IPS-15b (cell line): ENCODE measurements around the gene UNKL.

Source experiments
- H3K27me3 ChIP-seq: one replicate; pipeline ENCODE4 v1.6.1; 2013; ENCODE audit warnings: low read length; ENCODE audit not compliant: control insufficient read depth, insufficient read depth
- H3K36me3 ChIP-seq: one replicate; pipeline ENCODE4 v1.6.1; 2013; ENCODE audit warnings: low read length; ENCODE audit not compliant: control insufficient read depth, insufficient read depth
- H3K4me1 ChIP-seq: one replicate; pipeline ENCODE4 v1.6.1; 2013; ENCODE audit warnings: mild to moderate bottlenecking, low read length; ENCODE audit not compliant: control insufficient read depth, insufficient read depth
- H3K4me3 ChIP-seq: one replicate; pipeline ENCODE4 v1.5.1; 2013; ENCODE audit warnings: low read depth, low read length
- H3K9ac ChIP-seq: one replicate; pipeline ENCODE4 v1.6.1; 2013; ENCODE audit warnings: low read depth, mild to moderate bottlenecking, low read length
- H3K9me3 ChIP-seq: one replicate; pipeline ENCODE4 v1.6.1; 2013; ENCODE audit warnings: mild to moderate bottlenecking, low read length; ENCODE audit not compliant: control insufficient read depth, insufficient read depth

UNKL gene

GRCh38 chr16:1342526-1343427, 71.7 kb downstream of the UNKL start:
- Histone ChIP-seq H3K9me3 (no peaks in the 10 kb centered on the region), H3K4me1 (no peaks in the 10 kb centered on the region), H3K4me3 (peak overlapping the region; percentile 53), H3K9ac (no peak overlapping the region), H3K36me3 (peaks cover under 1% of the 10 kb centered on the region), H3K27me3 (peaks cover 5% of the 10 kb centered on the region)

DNA sequence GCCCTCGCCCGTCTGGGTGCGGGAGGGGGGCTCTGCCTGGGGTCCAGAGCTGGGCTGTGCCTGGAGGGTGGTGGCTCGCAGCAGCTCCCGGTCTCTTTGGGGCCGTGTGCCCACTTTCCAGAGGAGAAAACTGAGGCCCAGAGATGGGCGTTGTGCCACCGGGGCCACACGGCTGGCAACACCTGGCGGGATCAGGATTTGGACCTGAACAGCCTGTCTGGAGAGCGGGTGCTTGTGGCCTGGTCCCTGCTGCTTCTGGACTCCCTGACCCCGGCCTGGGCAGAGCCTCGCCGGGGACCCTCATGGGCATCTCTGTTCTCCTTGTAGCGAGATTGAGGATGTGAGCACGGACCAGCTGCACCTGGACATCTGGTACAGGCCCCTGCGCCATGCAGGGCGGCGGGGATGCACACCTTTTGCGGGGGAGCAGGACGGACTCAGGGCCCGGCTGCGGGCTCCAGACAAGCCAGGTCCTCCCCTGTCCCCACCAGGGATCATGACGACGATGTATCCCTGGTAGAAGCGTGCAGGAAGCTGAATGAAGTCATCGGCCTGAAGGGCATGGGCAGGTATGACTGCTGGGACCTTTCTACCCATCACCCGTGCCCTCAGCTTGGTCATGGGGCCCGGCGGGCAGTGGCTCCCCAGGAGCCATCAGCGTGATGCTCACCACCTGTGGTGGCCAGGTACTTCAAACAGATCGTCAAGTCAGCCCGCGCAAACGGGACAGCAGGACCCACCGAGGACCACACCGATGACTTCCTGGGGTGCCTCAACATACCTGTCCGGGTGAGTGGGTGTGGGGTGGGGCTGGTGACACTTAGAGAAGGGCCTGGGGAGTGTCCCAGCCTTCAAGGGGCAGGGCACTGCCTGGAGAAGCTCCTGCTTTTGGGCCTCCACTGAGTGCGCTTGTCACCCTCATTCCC, 72.7 kb downstream of the UNKL start:
- H3K36me3 ChIP-seq = no peaks in the 10 kb centered on the region
- no peaks in the 10 kb centered on the region for H3K9me3 ChIP-seq
- H3K4me3 ChIP-seq = no peak overlapping the region
- H3K4me1 ChIP-seq = no peaks in the 10 kb centered on the region
- H3K27me3 ChIP-seq = peaks cover 5% of the 10 kb centered on the region
- no peak overlapping the region for H3K9ac ChIP-seq

DNA sequence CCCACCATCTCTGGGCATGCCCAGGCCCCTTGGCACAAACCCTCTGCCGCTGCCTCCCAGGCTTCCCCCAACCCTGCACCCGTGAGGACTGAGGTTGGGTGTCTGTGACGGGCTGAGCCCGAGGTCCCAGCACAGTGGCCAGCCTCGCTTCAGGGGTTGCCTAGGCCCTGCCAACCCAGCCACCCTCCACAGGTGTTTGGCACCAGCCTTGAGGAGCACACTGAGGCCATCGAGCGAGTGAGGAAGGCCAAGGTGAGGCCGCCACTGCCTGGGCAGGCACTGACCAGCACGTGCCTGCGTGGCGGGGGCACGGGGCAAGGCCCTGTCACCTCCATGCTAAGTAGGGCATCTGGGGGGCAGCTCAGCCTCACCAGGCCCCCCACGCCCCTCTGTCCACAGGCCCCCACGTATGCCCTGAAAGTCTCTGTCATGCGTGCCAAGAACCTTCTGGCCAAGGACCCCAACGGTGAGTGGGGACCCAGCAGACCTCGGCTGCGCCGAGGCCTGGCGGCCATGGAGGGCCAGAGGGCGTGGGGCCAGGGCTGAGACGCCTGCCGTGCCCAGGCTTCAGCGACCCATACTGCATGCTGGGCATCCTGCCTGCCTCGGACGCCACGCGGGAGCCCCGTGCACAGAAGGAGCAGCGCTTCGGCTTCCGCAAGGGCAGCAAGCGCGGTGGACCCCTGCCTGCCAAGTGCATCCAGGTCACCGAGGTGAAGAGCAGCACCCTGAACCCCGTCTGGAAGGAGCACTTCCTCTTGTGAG, 73.6 kb downstream of the UNKL start:
- Histone ChIP-seq H3K4me3 (no peak overlapping the region), H3K9ac (no peak overlapping the region), H3K27me3 (peaks cover 10% of the 10 kb centered on the region), H3K4me1 (no peaks in the 10 kb centered on the region), H3K36me3 (no peaks in the 10 kb centered on the region), H3K9me3 (no peaks in the 10 kb centered on the region)

GRCh38 chr16:1338855-1339675, 75.4 kb downstream of the UNKL start:
- Histone ChIP-seq H3K9me3 (no peaks in the 10 kb centered on the region), H3K4me1 (no peaks in the 10 kb centered on the region), H3K36me3 (no peaks in the 10 kb centered on the region), H3K27me3 (peaks cover 27% of the 10 kb centered on the region), H3K9ac (no peak overlapping the region), H3K4me3 (no peak overlapping the region)

- H3K9ac ChIP-seq = no peak overlapping the region
- H3K4me3 ChIP-seq = no peak overlapping the region
- no peaks in the 10 kb centered on the region for H3K36me3 ChIP-seq
- H3K9me3 ChIP-seq = no peaks in the 10 kb centered on the region
- H3K27me3 ChIP-seq = peaks cover 30% of the 10 kb centered on the region
- no peaks in the 10 kb centered on the region for H3K4me1 ChIP-seq
Observed at GRCh38 chr16:1338119-1338730, 76.3 kb downstream of the UNKL start.

GRCh38 chr16:1337486-1337885, 77.0 kb downstream of the UNKL start:
- no peaks in the 10 kb centered on the region for H3K4me1 ChIP-seq

DNA sequence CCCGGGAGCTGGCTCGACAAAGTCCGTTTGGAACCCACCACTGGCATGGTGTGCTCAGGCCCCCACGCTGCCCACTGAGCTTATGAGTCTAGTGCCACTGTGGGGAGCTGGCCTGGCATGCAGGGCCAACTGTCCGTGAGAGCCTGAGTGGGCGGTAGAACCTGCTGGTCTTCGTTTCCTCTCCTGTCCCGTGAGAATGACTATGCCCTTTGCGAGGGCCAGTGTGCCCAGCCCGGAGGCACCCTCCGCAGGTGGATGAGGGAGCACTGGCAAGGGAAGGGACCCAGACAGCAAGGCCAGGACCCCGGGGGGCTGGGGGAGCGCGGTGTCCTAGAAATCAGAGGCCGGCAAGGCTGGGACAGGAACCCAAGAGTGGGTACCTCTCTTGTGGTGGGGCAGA, 77.9 kb downstream of the UNKL start:
- no peaks in the 10 kb centered on the region for H3K4me1 ChIP-seq
- no peaks in the 10 kb centered on the region for H3K9me3 ChIP-seq
- no peaks in the 10 kb centered on the region for H3K36me3 ChIP-seq
- peaks cover 35% of the 10 kb centered on the region for H3K27me3 ChIP-seq
- no peak overlapping the region for H3K9ac ChIP-seq
- H3K4me3 ChIP-seq = no peak overlapping the region

More at GRCh38 chr16:1337486-1337885, 77.0 kb downstream of the UNKL start:
- H3K4me3 ChIP-seq = no peak overlapping the region
- no peaks in the 10 kb centered on the region for H3K9me3 ChIP-seq
- H3K36me3 ChIP-seq = no peaks in the 10 kb centered on the region
- H3K27me3 ChIP-seq = peaks cover 36% of the 10 kb centered on the region
- no peak overlapping the region for H3K9ac ChIP-seq

GRCh38 chr16:1335996-1336395, 78.5 kb downstream of the UNKL start:
- H3K9ac ChIP-seq = no peak overlapping the region
- no peaks in the 10 kb centered on the region for H3K9me3 ChIP-seq
- H3K4me3 ChIP-seq = no peak overlapping the region
- H3K4me1 ChIP-seq = no peaks in the 10 kb centered on the region
- no peaks in the 10 kb centered on the region for H3K36me3 ChIP-seq
- peaks cover 35% of the 10 kb centered on the region for H3K27me3 ChIP-seq

DNA sequence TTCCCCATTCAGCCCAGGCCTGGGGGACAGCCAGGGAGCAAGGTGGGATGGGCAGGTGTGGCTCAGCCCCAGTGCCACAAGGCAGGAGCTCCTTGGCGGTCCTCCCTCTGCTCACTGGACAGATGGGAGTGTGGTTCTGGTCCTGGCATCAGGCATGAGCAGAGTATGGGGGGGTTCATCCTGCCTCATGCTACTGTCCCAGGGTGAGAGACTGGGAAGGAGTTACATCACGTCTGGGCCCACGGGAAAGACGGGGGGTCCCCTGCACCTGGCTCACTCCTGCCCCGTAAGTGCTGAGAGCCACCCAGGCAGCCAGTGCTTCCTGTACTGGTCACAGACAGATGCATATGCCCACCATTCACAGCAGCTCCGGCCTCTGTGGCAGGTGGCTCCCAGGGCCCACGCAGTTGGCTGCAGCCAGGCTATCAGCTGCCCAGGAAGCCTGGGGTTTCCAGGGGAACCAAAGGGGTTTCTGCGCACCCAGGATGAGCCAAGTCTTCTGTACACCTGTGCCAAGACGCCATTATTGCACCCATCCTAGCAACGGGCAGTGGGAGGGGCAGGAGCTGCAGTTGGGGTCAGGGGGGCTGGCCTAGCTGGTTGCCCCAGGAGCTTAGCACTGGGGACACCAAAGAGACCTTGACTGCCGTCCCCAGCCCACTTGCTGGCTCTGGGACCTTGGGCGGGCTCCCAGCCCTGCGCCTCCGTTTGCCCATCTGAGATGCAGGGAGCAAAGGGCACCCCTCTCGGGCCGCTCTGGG, 79.1 kb downstream of the UNKL start:
- Histone ChIP-seq H3K4me1 (no peaks in the 10 kb centered on the region), H3K9me3 (no peaks in the 10 kb centered on the region), H3K27me3 (peaks cover 35% of the 10 kb centered on the region)

GRCh38 chr16:1334739-1335138, 79.8 kb downstream of the UNKL start:
- no peaks in the 10 kb centered on the region for H3K4me1 ChIP-seq
- no peak overlapping the region for H3K9ac ChIP-seq
- H3K27me3 ChIP-seq = peaks cover 35% of the 10 kb centered on the region
- H3K9me3 ChIP-seq = no peaks in the 10 kb centered on the region
- peak overlapping the region; percentile 32 for H3K4me3 ChIP-seq
- no peaks in the 10 kb centered on the region for H3K36me3 ChIP-seq

More for the DNA sequence above, 79.1 kb downstream of the UNKL start:
- Histone ChIP-seq H3K9ac (no peak overlapping the region), H3K36me3 (no peaks in the 10 kb centered on the region), H3K4me3 (peak overlapping the region; percentile 32)
